ENCODE results near the gene SERP2.

GRCh38 chr13:44352202-44352601, 21.4 kb upstream of the SERP2 start:
- TF ChIP-seq CTCF (conservative IDR thresholded peaks at IDR 0.05 in 1 of 2, IDR thresholded peaks at IDR 0.05 in 1 of 2; ENCODE audit: extremely low read depth in 1 of 2, insufficient read depth in 1 of 2, low read depth in 1 of 2, low read length in 2 of 2), result no peak
- no peak for TF ChIP-seq EZH2 (IDR thresholded peaks at IDR 0.05; ENCODE audit: borderline replicate concordance, low read length)
